Activated CD4-positive, alpha-beta T cell treated with anti-CD3 and anti-CD28 coated beads, Interleukin-2, amount 10 ng/mL, durations not matched to agents 24 days and 14 days (primary cell): ENCODE results near the gene GPX7. TPM values are rescaled to one million over a fixed set of nuclear protein-coding genes. Genes with fewer than 3 reads are reported as not detected.
"Not testable (repeated sequence)": the region's sequence is repeated elsewhere in the genome, so short reads cannot be mapped to it uniquely, and the experiment has no call there.

Experiments used
- DNase-seq: peaks from one replicate; pipeline ENCODE4 v3.0.0; 2022
- H3K27ac Mint-ChIP-seq: one replicate; pipeline ENCODE4 v1.8.0; 2022; ENCODE audit warnings: mild to moderate bottlenecking, mixed read lengths
- H3K27me3 Mint-ChIP-seq: one replicate; pipeline ENCODE4 v1.8.0; 2022; ENCODE audit warnings: mixed read lengths
- H3K36me3 Mint-ChIP-seq: one replicate; pipeline ENCODE4 v1.8.0; 2022; ENCODE audit warnings: low read depth, mild to moderate bottlenecking, mixed read lengths
- H3K4me1 Mint-ChIP-seq: one replicate; pipeline ENCODE4 v1.8.0; 2021; ENCODE audit warnings: mixed read lengths
- H3K4me3 Mint-ChIP-seq: one replicate; pipeline ENCODE4 v1.8.0; 2022; ENCODE audit warnings: mild to moderate bottlenecking, moderate library complexity, mixed read lengths
- H3K9me3 Mint-ChIP-seq: one replicate; pipeline ENCODE4 v1.8.0; 2021; ENCODE audit warnings: mixed read lengths
- intact Hi-C: fragments of 100-400 bp; cut with micrococcal nuclease; formaldehyde crosslinking; loops from one replicate; pipeline ENCODE4 v1.15.1; 2023
- total RNA-seq: library from RNA; stranded (reverse); gene quantifications from 2 replicates; pipeline ENCODE4 v1.2.3, GENCODE V29; 2022

GPX7 gene
- total RNA-seq, 1 donor from 2014 or later: 29.4 TPM

DNA sequence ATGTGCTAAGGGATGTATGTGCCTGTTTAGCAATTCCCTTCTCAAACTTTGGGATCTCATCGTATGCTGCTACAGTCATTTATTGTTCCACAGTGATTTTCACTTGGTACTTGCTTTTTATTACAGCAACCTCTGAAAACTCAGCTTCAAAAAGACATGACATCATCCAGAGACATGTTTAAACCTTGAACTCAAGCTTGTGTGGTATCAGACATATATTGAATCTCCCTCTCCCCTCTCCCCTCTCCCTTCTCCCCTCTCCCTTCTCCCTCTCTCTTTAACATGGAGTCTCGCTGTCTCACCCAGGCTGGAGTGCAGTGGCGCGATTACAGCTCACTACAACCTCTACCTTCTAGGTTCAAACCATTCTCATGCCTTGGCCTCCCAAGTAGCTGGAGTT, 29.8 kb upstream of the GPX7 start:
- no peak for DNase-seq
- Mint-ChIP-seq H3K4me3 (no peak overlapping the region), H3K4me1 (peaks cover 16% of the 10 kb centered on the region), H3K9me3 (no peaks in the 10 kb centered on the region), H3K27ac (no peak overlapping the region), H3K36me3 (no peaks in the 10 kb centered on the region), H3K27me3 (peaks cover 7% of the 10 kb centered on the region)
- intact Hi-C loops: no loop called here

DNA sequence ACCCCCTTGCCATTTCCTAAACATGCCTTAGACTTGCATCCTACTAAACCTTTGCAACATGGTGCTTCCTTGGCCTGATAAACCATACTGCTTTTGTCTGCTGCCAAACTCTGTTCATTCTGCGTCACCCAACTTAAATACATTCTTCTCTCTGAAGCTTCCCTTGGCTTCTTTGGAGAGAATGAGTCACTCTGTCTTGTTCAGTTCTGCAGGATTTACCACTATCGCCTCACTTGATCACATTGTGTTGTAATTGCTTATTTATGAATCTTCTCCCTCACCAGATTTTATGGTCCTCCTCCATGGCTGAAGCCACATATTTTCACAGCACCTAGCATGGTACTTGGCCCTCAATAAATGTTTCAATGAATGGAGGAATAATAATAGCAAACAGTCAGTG, 27.6 kb upstream of the GPX7 start:
- H3K4me1 Mint-ChIP-seq: peaks cover 15% of the 10 kb centered on the region
- H3K27me3 Mint-ChIP-seq: no peaks in the 10 kb centered on the region
- no peak overlapping the region for H3K4me3 Mint-ChIP-seq
- intact Hi-C loops: no loop called here
- H3K9me3 Mint-ChIP-seq: peaks cover 7% of the 10 kb centered on the region
- no peak overlapping the region for H3K27ac Mint-ChIP-seq
- DNase-seq: no peak
- H3K36me3 Mint-ChIP-seq: no peaks in the 10 kb centered on the region

DNA sequence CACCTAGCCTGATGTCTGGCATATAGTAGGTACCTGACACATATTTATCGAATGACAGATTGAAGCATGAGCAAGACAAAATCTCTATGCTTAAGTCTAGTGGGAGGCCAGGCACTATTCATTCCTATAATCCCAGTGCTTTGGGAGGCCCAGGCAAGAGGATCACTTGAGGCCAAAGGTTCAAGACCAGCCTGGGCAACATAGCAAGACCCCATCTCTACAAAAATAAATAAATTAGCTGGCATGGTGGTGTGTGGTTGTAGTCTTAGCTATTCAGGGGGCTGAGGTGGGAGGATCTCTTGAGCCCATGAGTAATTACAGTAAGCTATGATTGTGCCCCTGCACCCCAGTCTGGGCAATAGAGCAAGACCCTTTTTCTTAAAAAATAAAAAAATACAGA, 26.1 kb upstream of the GPX7 start:
- H3K4me1 Mint-ChIP-seq: peaks cover 15% of the 10 kb centered on the region
- no peak overlapping the region for H3K27ac Mint-ChIP-seq

DNA sequence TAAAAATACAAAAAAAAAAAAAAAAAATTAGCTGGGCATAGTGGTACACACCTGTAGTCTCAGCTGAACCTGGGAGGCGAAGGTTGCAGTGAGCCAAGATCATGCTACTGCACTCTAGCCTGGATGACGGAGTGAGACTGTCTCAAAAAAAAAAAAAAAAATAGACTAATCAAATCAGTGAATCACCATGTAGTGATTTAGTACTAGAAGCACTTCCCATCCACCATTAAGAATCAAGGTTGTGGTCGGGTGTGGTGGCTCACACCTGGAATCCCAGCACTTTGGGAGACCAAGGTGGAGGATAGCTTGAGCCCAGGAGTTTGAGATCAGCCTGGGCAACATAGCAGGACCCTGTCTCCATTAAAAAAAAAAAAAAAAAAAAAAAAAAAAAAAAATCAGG, 24.1 kb upstream of the GPX7 start:
- H3K9me3 Mint-ChIP-seq, H3K4me3 Mint-ChIP-seq, H3K27me3 Mint-ChIP-seq, intact Hi-C loops, DNase-seq, H3K36me3 Mint-ChIP-seq, H3K27ac Mint-ChIP-seq: not testable (repeated sequence)
- peaks cover 15% of the 10 kb centered on the region for H3K4me1 Mint-ChIP-seq

More for the DNA sequence above, 26.1 kb upstream of the GPX7 start:
- peaks cover 7% of the 10 kb centered on the region for H3K9me3 Mint-ChIP-seq
- H3K4me3 Mint-ChIP-seq: no peak overlapping the region
- intact Hi-C loops: no loop called here
- H3K27me3 Mint-ChIP-seq: no peaks in the 10 kb centered on the region
- no peak for DNase-seq
- no peaks in the 10 kb centered on the region for H3K36me3 Mint-ChIP-seq

DNA sequence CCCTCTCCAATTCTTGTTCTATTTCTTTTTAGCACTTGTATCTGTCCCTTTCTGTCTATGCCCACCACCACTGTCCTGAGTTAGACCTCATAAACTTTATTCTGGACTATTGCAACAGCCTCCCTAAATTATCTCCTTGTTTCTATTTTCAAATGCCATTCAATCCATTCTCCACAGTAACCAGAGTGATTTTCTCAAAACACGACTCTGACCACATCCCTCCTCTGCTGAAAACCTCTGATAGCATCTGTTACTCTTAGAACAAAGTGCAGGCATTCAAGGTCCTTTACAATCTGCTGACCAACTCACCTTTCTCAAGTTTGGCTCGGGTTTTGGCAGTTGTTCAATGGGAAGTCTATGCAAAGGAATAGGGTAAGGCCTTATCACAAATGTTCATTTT, 22.8 kb upstream of the GPX7 start:
- Mint-ChIP-seq H3K4me3 (no peak overlapping the region), H3K36me3 (no peaks in the 10 kb centered on the region), H3K9me3 (peaks cover 7% of the 10 kb centered on the region), H3K4me1 (peaks cover 14% of the 10 kb centered on the region), H3K27me3 (no peaks in the 10 kb centered on the region), H3K27ac (peak overlapping the region; percentile 1)
- DNase-seq: no peak
- intact Hi-C loops: no loop called here

DNA sequence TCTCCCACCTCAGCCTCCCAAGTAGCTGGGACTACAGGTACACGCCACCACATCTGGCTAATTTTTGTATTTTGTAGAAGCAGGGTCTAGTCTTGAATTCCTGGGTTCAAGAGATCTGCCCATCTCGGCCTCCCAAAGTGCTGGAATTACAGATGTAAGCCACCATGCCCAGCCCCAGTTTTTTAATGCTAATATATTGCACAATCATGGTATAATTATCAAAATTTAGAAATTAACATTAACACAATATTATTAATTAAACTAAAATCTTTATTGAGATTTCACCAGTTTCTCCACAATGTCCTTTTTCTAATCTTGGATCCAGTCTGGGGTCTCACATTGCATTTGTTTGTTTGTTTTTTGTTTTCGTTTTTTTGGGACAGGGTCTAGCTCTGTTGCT, 21.9 kb upstream of the GPX7 start:
- Mint-ChIP-seq H3K27me3 (no peaks in the 10 kb centered on the region), H3K4me3 (no peak overlapping the region), H3K9me3 (peaks cover 7% of the 10 kb centered on the region), H3K27ac (no peak overlapping the region), H3K4me1 (peaks cover 10% of the 10 kb centered on the region), H3K36me3 (no peaks in the 10 kb centered on the region)
- no peak for DNase-seq
- intact Hi-C loops: no loop called here

DNA sequence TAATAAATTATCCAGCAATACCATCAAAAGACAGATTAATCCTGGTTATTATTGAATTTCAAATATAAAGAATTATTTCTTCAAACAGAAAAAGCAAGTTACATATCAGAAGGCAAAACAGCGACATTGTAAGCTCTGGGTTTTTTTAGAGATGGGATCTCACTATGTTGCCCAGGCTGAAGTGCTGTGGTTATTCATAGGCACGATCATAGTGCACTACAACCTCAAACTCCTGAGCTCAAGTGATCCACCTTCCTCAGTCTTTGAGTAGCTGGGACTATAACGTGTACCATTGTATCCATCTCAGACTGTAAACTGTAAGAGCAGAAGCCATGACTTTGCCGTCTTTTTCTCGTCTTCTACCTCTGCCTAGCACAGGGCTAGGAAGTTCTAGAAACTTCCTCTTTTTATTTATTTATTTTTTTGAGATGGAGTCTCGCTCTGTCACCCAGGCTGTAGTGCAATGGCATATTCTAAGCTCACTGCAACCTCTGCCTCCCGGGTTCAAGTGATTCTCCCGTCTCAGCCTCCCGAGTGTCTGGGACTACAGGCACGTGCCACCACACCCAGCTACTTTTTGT, 20.0 kb upstream of the GPX7 start:
- no peak overlapping the region for H3K27ac Mint-ChIP-seq

DNA sequence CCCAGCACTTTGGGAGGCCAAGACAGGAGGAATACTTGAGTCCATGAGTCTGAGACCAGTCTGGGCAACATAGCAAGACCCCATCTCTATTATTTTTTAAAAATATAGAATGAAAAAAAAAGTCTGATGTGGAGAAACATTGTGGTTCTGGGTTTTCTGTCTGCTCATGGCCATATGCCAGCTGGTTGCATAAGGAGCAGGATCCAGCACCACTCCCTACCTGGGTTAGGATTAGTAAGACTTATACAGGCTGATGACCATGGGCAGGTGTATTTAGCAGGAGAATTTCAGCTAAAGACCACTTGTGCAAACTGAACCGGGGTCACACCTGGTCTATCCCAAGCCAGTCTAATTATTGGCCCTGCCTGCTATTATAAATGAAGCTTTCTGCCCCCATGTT, 16.7 kb upstream of the GPX7 start:
- Mint-ChIP-seq H3K4me1 (no peaks in the 10 kb centered on the region), H3K4me3 (no peak overlapping the region), H3K27ac (no peak overlapping the region), H3K27me3 (peaks cover 4% of the 10 kb centered on the region), H3K36me3 (no peaks in the 10 kb centered on the region), H3K9me3 (no peaks in the 10 kb centered on the region)
- DNase-seq: no peak
- intact Hi-C loops: no loop called here

More for the DNA sequence above, 20.0 kb upstream of the GPX7 start:
- Mint-ChIP-seq H3K4me1 (peaks cover 10% of the 10 kb centered on the region), H3K9me3 (peaks cover 7% of the 10 kb centered on the region), H3K27me3 (no peaks in the 10 kb centered on the region), H3K4me3 (no peak overlapping the region), H3K36me3 (no peaks in the 10 kb centered on the region)
- DNase-seq: no peak
- intact Hi-C loops: no loop called here

DNA sequence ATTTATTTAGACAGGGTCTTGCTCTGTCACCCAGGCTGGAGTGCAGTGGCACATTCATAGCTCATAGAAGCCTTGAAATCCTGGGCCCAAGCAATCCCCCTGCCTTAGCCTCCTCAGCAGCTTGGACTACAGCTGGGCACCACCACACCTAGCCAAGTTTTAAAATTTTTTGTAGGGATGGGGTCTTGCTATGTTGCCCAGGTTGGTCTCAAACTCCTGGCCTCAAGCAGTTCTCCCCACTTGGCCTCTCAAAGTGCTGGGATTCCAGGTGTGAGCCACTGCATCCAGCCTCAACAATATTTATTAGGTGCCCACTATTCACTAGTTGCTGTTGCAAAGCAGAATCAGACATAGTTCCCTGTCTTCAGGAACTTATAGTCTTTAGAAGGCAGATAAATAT, 14.1 kb upstream of the GPX7 start:
- no peak overlapping the region for H3K4me3 Mint-ChIP-seq
- H3K9me3 Mint-ChIP-seq: no peaks in the 10 kb centered on the region
- H3K27me3 Mint-ChIP-seq: peaks cover 4% of the 10 kb centered on the region

DNA sequence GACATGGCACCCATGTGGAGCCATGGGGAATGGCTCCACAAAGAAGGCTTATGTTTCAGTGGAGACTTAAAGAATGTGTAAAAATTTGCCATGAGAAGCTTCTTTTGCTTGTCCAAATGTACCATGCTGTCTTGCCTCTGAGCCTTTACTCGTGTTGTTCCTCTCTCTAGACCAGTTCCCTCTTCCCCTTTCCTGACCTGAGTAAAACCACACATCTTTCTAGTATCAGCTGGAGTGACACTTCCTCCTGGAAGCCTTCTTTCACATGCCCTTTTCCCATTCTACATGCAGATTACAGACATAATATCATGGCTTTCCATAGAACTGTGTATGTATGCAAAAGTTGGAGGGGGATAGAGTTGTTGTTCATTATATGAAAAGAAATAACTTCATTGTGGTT, 13.6 kb upstream of the GPX7 start:
- Mint-ChIP-seq H3K4me3 (no peak overlapping the region), H3K36me3 (no peaks in the 10 kb centered on the region), H3K9me3 (no peaks in the 10 kb centered on the region), H3K4me1 (no peaks in the 10 kb centered on the region), H3K27ac (no peak overlapping the region), H3K27me3 (peaks cover 4% of the 10 kb centered on the region)
- intact Hi-C loops: no loop called here
- DNase-seq: no peak

More for the DNA sequence above, 14.1 kb upstream of the GPX7 start:
- no peak for DNase-seq
- Mint-ChIP-seq H3K27ac (no peak overlapping the region), H3K4me1 (no peaks in the 10 kb centered on the region), H3K36me3 (no peaks in the 10 kb centered on the region)
- intact Hi-C loops: no loop called here

DNA sequence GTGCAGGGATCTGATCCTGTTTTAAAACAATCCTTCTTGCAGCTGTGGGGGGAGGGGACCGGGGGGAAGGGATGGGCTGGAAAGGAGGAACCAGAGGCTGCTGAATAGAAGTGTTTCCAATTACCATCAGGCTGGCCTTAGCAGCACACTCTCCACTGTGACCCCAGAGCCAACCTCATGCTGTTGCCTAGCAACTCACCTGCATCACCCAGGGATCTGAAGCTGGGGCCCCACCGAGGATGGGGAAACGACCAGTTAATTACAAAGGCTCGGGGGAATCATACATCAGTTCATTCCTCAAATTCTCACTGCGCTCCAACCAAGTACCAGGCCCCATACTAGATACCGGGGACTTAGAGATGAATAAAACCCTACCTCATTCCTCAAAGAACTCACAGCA, 11.9 kb upstream of the GPX7 start:
- Mint-ChIP-seq H3K4me3 (no peak overlapping the region), H3K9me3 (no peaks in the 10 kb centered on the region), H3K36me3 (no peaks in the 10 kb centered on the region), H3K27ac (no peak overlapping the region), H3K4me1 (no peaks in the 10 kb centered on the region), H3K27me3 (peaks cover 7% of the 10 kb centered on the region)
- DNase-seq: no peak
- intact Hi-C loops: no loop called here

DNA sequence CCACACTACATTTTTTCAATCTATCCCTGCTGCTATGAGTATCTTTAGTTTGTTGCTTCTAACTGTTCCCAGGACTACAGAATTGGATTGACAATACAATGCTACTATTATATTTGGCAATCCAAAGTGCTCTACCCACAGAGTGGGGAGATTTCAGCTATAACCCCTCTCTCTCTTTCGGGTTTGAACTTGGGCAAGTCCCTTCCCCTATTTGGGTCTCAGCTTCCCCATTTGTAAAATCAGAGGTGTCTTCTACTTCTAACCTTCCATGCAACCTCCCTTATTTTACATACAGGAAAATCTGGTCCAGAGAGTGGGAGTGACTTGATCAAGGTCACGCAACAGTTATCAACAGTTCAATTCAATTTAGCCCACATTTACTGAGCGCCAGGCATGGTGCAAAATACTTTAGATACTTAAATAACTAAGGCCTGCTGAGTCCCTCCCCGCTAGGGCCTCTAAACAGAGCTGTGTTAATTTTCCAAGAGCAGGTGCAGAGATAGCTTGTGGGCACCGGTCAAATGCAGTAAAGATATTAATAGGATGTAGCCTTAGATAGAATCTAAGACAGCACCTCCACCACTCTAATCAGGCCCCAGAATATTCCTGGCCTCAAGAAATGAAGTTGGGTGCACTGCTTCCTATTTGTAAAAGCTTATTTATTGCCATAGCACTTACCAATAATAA, 9.4 kb upstream of the GPX7 start:
- Mint-ChIP-seq H3K4me1 (no peaks in the 10 kb centered on the region), H3K27ac (no peak overlapping the region), H3K27me3 (peaks cover 10% of the 10 kb centered on the region), H3K36me3 (no peaks in the 10 kb centered on the region), H3K9me3 (no peaks in the 10 kb centered on the region), H3K4me3 (no peak overlapping the region)
- no peak for DNase-seq
- intact Hi-C loops: no loop called here

DNA sequence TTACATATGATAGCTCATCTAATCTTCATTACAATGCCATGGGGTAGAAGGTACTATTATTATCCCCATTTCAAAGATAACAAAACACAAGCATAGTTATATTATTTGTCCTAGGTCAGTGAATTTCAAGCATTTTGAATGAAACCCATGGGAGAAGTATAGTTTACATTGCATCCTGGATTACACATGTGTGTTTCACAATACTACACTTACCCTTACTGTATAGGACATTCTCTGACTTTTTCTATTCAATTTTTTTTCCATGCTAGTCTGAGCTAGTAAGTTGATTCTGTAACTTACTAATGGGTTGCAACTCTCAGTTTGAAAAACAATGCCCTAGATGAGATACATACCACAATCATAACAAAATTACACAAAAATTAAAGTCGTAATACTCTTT, 8.7 kb upstream of the GPX7 start:
- no peak overlapping the region for H3K4me3 Mint-ChIP-seq
- no peak overlapping the region for H3K27ac Mint-ChIP-seq
- no peaks in the 10 kb centered on the region for H3K4me1 Mint-ChIP-seq
- no peaks in the 10 kb centered on the region for H3K9me3 Mint-ChIP-seq
- no peak for DNase-seq
- H3K27me3 Mint-ChIP-seq: peaks cover 10% of the 10 kb centered on the region
- no peaks in the 10 kb centered on the region for H3K36me3 Mint-ChIP-seq
- intact Hi-C loops: no loop called here

DNA sequence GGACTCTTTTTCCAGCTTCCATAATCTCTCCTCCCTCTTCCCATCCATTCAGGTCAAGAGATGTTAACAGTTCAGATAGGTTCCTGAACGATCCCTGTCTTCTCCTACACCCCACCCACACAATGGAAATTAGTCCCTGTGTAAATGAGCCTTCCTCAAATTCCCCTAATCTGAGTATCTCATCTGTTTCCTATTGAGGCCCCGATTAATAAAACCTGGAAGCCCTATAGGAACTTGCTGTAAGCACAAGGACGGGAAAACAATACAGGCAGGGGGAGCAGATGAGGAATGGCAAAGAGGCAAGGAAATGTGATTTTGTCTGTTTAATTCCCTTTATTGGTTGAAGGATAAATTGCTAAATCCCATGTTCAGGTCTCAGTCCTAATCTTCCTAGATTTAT, 7.1 kb upstream of the GPX7 start:
- H3K4me3 Mint-ChIP-seq: no peak overlapping the region
- no peaks in the 10 kb centered on the region for H3K4me1 Mint-ChIP-seq
- H3K9me3 Mint-ChIP-seq: no peaks in the 10 kb centered on the region
- intact Hi-C loops: no loop called here
- no peaks in the 10 kb centered on the region for H3K36me3 Mint-ChIP-seq
- H3K27me3 Mint-ChIP-seq: peaks cover 7% of the 10 kb centered on the region
- no peak for DNase-seq
- H3K27ac Mint-ChIP-seq: no peak overlapping the region

DNA sequence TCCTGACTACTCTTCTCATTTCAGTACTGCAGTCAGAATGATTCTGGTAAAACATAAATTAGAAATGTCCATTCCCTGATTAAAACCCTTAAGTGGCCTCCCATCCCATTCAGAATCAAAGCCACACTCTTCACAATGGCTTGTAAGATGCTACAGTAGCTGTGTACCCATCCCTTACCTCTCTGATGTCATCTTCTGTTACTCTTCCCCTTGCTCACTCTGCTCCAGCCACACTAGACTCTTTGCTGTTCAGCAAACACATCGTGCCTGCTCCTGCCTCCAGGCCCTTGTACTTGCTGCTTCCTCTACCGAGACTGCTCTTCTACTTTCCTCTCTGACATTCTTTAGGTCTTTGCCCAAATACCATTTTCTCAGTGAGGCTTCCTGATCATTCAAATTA, 4.3 kb upstream of the GPX7 start:
- intact Hi-C loops: no loop called here
- DNase-seq: no peak
- Mint-ChIP-seq H3K4me1 (peaks cover 12% of the 10 kb centered on the region), H3K36me3 (no peaks in the 10 kb centered on the region), H3K4me3 (no peak overlapping the region), H3K9me3 (no peaks in the 10 kb centered on the region), H3K27me3 (peaks cover 7% of the 10 kb centered on the region), H3K27ac (no peak overlapping the region)
